Activated T-cell treated with anti-CD3 and anti-CD28 coated beads, Interleukin-2, amount 50 U/mL, for 1 hour (primary cell): ENCODE results near the gene LNP1.
A peak's percentile ranks its signal among the peaks of the same experiment; 100 is the strongest.

Experiments used
- DNase-seq: peaks from one replicate; pipeline ENCODE4 v3.0.0-alpha.2; 2020

The LNP1 gene

DNA sequence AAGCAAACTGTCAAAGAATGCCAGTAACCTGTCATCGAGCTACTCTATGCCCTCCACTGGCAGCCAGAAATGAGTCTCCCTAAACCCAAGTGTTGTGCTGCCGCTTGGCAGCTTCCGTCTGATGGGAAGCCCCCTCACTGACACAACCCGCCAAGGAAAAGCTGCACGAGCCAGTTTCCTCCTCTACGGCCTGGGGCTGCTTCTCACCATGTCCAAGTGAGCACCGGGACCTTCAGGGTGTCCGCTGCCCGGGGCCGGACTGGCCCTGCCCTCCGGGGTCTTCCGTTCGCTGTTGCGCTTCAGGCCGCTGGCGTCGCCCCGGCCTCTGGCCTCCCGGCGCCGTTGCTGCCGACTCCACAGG, 940 bp upstream of the LNP1 start:
- no peak for DNase-seq

DNA sequence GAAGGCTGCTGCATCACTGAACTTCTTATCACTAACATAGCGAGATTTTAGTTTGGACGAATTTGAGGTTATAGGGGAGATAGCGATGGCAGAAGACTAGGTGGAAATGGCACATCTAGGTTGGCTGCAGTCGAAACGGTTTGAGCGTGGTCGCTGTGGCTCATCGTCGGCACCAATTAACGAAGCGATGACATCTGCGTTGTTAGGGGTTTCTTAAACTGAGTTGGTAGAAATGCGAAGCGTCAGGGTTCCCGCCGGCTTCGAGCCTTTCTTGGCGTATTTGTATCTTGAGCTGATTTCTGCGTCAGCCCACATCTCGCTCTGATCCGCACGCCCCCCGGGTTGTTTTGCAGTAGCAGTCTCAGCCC, 319 bp downstream of the LNP1 start:
- peak; percentile 63 for DNase-seq

DNA sequence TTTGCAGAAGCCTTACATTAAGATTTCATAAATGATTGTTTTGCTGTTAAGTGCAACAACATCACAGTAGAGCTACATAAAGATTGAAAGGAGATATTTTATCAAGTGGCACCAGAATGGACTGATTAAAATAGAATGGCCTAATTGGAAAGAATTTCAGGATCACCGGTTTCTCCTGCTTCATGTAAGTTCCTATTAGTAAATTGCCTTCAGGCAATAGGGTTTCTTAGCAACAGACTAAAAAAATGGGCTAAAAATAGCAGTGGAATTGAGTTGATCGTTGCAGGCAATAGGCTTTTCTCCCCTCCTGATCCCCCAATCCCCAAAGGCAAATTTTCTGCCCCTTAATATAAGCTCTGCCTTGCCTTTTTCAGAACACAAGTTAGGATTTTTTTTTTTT, 917 bp downstream of the LNP1 start:
- no peak for DNase-seq

DNA sequence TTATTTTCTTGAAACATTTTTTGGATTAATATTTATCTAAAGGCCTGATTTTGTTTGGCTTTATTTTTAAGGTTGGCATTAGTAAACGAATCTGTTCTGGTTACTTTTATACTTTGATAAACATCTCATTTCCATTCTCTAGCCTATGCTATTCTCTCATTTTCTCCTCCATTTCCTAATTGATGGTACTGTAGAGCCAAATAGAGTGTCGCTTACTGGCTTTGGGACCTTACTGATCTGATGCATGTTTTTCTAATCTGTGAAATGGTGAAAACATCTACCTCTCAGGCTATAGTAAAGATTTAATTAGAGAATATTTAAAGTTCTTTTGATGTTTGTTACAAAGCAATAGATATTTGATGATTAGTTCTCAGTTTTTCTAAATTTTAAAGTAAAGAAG, 1.6 kb downstream of the LNP1 start:
- no peak for DNase-seq

DNA sequence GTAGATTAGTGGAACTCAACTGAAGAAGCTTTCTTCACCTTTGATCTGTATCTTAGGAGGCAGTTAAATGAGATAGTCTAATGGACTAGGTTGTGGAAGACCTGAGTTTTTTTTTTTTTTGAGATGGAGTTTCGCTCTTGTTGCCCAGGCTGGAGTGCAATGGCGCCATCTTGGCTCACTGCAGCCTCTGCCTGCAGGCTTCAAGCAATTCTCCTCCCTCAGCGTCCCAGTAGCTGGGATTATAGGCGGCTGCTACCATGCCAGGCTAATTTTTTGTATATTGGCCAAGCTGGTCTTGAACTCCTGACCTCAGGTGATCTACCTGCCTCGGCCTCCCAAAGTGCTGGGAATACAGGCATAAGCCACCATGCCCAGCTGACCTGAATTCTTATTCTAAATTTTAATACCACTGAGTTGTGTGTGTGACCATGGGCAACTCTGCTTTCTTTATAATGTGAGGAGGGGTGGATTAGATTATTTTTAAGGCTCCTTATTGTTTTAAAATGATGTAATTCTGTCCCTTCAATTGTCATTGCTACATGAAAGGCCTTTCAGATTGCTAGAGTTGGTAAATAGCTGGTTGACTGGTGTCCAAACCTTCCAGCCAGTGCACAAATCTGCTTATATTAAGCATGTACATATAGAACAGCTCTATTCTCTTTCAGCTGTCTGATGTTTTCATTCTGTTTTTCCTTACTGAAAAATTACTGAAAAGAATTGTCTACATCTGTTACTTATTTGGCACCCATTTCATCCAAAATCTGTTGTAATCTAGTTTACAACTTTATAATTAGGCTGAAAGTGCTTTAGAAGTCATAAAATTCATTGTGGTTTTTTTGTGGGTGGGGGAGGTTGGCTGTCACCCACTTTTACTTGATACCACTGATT, 2.3 kb downstream of the LNP1 start:
- no peak for DNase-seq

DNA sequence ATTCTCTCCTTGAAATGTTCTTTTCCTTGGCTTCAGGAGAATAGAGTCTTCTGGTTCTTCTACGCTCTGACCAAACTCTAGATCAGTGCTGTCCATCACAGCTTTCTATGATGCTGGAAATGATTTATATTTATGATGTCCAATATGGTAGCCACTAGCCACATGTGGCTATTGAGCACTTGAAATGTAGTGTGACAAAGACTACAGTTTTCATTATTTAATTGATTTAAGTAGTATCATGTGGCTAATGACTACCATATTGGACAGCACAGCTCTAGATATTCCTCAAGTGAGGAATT, 2.9 kb downstream of the LNP1 start:
- DNase-seq: no peak

DNA sequence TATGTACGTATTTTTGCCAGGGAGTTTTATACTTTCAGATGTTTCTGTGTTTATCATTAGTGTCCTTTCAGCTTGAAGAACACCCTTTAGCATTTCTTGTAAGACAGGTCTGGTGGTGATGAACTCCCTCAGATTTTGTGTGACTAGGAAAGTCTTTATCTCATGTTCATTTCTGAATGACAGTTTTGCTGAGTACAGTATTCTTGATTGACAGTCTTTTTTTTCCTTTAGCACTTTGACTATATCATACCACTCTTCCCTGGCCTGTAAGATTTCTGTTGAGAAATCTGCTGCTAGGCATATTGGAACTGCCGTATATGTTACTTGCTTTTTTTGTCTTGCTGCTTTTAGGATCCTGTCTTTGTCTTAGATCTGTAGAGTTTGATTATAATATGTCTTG, 5.8 kb downstream of the LNP1 start:
- DNase-seq: no peak

DNA sequence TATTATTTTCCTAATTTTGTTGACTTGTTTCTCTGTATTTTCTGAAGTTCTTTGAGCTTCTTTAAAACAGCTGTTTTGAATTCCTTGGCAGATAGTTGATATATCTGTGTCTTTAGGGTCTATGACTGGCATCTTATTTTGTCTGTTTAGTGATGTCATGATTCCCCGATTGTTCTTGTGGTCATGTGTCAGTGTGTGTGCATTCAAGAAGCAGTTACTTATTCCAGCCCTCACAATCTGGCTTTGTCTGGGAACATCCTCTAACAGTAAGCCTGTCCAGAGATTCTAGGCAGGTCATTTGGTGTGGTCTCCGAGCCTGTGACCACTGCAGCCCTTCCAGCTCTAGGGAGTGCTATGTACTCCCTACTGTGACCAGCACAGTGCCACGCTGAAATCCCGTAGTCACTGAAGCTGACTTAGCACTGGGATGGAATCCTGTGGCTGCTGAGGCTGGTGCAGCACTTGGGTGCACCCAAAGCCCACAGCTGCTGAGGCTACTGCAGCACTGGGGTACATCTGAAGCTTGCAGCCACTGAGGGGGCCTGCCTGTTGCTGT, 6.7 kb downstream of the LNP1 start:
- DNase-seq: no peak

DNA sequence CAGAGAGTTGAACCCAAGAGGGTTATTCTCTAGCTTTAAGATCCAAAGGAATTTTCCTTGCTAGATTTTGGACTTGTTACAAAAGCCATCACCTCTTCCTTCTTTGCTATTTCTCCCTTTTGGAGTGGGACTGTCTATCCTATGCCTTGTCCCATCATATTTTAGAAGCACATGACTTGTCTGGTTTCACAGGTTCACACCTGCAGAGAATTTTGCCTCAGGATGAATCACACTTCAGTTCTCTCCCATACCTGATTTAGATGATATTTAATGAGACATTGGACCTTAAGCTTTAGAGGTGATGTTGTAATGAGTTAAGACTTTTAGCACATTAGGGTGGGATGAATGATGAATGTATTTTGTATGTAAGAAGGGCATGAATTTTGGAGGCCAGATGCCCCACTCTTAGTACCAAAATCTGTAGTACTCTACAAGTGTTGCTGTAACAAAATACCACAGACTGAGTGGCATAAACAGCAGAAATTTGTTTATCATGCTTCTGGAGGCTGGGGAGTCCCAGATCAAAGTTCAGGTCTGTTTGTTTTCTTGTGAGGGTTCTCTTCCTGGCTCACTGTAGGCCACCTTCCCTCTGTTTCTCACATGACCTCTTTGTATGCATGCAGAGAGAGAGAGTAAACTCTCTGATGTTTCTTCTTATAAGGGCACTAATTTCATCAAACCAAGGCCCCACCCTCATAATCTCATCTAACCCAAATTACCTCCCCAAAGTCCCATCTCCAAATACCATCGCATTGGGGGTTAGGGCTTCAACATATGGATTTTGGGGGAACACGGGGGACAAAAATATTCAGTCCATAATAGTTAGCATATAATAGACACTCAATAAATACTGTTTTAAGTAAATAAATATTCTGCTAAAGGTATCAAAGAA, 10.0 kb downstream of the LNP1 start:
- no peak for DNase-seq

DNA sequence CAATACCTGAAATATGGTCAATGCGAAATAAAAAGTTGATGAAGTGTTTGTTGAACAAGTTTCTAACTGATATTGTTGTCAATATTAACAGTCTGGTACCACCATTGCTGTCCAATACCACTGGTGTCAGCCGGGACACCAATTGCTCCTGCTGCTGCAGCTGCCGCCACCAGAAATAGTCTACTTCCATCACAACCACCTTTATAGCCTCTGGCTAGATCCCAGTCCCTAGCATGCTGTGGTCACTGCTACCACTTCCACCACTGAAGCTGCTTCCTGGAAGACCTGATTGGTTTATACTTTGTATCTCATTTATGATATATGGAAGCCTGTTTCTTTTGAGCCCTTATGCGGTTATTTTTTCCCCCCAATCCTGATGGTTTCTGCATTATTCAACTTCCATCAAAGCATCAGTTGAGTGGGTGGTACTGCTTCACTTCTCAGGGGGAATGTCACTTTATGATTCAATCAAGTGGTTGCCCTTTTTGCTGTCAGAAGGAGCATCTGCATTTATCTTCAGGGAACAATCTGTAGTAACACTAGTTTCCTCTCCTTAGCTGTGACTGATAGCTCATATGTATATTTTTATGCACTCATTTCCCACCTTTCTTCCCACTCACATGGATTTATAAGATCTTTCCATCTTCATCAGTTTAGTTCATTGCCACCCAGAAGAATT, 11.7 kb downstream of the LNP1 start:
- no peak for DNase-seq

DNA sequence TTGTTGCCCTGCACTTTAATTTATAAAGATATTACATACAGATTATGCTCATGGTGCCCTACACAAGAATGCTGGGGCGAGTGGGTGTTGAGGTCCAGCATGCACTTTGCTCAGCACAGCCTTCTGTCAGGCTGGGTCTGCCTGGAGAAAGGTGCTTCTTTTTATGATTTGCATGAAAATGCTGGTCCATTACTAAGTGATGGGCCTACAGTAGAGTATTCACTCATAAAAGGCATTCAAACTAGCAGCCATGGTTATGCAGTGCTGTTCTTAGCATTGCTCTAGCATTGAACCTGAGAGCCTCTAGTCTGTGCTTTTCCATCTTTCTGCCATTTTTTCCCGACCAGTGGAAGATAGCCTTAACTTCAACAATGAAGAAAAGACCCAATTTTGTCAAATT, 12.3 kb downstream of the LNP1 start:
- no peak for DNase-seq

DNA sequence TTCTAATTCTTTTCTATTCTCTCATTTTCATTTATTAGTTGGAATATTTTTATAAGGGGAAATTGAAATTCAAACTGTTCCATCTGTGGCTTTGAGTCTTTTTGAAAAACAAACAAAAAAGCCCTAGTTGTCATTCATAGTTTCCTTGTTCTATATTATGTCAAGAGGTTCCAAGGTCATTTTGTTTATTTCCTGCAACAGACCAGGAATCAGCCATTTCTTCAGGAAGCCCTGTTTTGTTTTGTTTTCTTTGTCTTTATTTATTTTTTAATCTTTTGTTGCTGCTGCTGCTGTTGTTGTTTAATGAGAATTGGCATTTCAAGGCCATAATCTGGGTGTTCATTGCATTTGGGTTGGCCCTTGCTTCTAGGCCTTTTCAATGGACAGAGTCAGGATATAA, 14.8 kb downstream of the LNP1 start:
- DNase-seq: no peak

DNA sequence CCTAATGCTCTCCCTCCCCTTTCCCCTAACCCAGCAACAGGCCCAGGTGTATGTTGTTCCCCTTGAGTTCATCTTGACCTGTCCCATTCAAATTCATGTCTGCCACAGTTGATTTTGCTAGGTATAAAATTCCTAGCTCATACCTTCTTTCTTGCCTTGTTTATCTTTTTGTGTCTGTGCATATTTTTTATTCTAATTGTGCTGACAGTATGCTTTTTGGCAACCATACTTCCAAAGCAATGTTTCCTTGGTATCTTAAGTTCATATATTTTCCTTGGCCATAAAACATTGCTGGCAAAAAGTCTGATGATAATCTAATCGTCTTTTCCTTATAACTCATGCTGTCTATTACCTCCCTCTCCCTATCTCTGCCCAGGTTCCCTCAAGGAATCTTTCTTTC, 15.5 kb downstream of the LNP1 start:
- DNase-seq: no peak

DNA sequence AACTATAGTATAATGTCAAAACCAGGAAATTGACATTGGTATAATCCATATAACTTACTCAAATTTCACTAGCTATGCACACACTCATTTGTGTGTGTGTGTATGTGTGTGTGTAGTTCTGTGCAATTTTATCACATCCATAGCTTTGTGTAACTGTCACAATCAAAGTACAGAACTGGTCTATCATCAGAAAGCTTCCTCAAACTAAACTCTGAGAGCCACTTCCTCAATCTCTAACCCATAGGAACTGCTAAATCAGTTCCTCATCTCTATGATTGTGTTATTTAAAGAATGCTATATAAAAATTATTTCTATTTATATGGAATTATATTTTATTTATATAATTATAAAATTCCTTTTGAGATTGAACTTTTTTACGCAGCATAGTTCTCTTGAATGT, 18.1 kb downstream of the LNP1 start:
- DNase-seq: no peak

DNA sequence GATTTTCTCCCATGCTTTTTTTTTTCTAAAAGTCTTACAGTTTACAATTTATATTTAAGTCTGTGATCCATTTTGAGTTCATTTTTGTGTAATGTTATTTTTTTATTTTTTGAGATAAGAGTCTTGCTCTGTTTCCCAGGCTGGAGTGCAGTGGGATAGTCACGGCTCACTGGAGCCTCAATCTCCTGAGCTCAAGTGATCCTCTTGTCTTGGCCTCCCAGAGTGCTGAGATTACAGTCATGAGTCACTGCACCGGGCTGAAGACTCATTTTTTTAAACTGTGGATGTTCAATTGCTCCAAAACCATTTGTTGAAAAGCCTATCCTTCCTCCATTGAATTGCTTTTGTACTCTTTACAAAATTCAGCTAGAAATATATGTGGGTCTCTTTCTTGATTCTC, 19.5 kb downstream of the LNP1 start:
- no peak for DNase-seq

DNA sequence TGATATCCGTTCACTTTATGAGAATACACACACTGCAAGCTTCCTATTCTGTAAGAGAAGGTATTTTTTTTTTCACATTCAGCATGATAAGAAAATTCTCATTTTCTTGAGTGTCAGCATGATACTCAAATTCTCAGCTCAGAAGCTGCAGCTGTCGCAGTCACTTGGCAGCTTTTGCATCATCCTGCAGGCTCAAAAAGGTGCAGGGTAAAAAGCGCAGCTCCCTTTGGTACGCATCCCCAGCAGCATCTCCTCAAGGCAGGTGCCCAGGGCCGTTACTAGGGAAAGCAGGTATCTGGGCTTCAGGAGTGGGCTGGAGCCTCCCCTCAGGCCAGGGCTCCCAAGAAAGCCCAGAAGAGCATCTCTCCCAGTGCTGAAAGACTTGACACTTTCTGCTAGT, 22.3 kb downstream of the LNP1 start:
- DNase-seq: no peak

DNA sequence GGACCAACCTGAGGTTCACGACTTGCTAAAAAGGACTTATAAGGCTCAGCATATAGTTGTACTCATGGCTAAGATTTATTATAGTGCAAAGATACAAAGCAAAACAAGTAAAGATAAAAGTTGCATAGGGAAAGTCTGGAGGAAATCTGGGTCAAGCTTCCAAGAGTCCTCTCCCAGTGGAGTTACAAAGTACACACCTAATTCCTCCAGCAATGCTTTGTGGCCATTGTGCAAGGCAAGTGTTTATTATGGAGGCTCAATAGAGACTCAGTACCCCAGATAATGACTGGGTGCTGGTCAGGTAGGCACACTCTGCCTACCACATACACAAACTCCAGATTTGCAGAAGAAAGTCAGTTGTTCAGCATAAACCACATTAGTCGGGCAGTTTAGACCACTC, 22.9 kb downstream of the LNP1 start:
- DNase-seq: no peak

DNA sequence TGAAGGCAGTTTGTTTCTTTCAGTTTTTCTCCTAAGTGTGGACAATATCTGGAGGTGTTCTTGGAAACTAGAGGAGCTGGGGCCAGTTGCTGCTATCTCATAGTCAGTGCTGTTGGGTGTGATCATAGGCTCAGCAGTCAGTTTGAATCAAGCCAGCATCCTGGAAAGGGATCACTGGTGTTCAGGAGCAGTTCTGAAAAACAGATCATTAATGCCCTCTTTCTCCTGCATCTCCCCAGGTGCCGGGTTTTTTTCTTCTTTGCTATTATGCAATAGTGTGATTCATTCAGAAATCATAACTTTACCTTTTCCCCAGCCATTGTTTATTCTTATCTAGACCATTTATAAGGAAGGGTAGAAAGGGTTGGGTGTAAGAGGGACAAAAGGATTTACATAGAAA, 24.0 kb downstream of the LNP1 start:
- DNase-seq: no peak

DNA sequence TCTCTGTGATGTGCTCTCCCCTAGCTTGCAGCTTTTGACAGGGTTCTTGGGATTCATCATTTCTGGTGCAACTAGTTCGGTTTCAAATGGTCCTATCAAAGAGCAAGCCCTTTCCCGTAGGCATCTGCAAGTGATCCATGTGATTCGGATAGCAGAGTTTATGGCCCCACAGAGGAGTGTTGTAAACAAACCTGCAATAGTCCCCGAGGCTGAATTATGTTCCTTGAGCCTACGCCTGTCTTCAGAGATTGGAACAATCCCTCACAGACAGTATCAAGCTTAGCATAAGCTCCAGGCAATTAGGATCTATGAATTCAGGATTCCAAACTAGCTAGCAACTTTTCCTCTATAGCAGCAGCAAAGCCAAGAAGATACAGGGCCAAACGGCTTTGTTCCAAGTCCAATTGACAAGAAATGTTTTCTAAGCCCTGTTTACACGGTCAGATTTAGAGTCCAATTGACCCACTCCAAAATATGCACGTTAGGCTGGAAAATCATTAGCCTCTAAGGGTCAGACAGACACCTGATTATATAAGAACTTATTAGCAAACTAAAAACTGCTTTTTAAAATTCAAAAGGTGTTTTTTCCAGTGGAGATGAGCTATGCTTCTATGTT, 24.8 kb downstream of the LNP1 start:
- DNase-seq: no peak

DNA sequence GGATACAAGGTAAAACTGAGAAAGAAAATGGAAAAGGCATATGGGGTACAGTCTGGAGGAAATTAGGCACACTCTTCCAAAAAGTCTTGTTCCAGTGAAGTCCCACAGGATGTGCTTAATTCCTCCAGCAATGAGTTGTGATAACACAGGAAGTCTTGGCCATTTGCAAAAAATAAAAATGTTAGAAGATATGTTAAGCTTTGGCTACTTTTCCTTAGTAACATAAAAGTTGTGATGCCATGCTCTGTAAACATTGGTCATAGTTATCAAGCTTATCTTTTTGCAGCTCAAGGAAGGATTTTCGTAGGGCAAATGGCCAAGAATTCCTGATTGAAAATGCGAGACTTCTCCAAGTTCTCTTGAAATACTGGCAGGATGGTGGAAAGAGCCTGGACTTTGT, 26.4 kb downstream of the LNP1 start:
- DNase-seq: no peak

DNA sequence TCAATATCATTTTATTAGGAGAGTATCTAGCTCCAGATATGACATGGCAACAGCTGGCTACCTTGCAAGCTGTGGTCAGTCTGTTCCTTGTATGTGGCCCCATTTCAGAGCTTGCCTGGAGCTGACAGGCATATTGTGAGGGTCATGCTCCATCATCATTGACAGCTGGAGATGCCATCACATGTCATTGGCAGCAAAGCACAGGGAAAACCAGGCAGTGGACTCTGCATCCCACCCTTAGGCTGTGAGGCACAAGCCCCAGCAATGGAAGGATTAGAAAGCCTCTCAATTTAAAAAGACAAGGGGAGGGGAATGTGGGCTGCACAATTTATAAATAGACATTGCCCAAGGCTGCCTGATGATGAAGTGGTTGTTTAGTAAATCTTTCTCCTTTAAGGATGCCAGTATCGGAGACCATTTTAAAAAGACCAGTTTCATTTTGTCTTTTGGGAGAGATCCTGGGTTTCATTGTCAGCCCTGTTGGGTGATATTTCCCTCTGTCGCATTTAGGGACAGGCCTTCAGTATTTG, 27.9 kb downstream of the LNP1 start:
- no peak for DNase-seq

DNA sequence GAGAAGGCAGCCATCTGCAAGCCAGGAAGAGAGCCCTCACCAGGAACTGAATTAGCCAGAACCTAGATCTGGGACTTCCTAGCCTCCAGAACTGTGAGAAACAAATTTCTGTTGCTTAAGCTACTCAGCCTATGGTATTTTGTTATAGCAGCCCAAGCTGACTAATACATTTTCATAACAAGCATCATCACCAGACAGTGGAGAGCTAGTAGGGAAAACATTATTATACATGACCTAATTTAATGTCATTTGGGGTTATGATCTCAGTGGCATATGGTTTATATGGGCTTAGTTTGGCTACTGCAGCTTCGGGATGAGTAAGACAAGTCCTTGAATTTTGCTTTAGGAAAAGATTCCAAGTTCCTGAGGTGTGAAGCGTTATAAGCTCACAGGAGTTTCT, 35.6 kb downstream of the LNP1 start:
- no peak for DNase-seq
